ENCODE results near the gene SPATA6. TPM values are rescaled to one million over a fixed set of nuclear protein-coding genes. Genes with fewer than 3 reads are reported as not detected.

Gene SPATA6
- total RNA-seq, 2 donors from 2014 or later: 42.8 to 51.5 TPM

GRCh38 chr1:48254254-48254653, 217.8 kb downstream of the SPATA6 start:
- H3K27ac Mint-ChIP-seq: no peak overlapping the region
- Histone ChIP-seq H3K9ac (ENCODE audit: extremely low read depth, low read length, poor library complexity, severe bottlenecking) (no peak overlapping the region), H3K9me3 (ENCODE audit: control insufficient read depth, low read length) (no peaks in the 10 kb centered on the region), H3K27me3 (ENCODE audit: control insufficient read depth, insufficient read depth, low read length, poor library complexity, severe bottlenecking) (no peaks in the 10 kb centered on the region), H3K36me3 (ENCODE audit: control insufficient read depth, insufficient read depth, low read length) (no peaks in the 10 kb centered on the region), H3K4me3 (ENCODE audit: low read length) (no peak overlapping the region), H3K27ac (ENCODE audit: low read depth, low read length) (no peak overlapping the region), H3K4me1 (ENCODE audit: control insufficient read depth, insufficient read depth, low read length) (no peaks in the 10 kb centered on the region)
- WGBS, 2 experiments (ENCODE audit: insufficient coverage in 1 of 2, insufficient read length in 1 of 2): 71 to 93% methylated on average over 1 of the region's 1 CpG
- TF ChIP-seq CTCF (conservative IDR thresholded peaks at IDR 0.05): no peak
- no peaks in the 10 kb centered on the region for H3K9me3 Mint-ChIP-seq
- H3K4me1 Mint-ChIP-seq: peaks cover 10% of the 10 kb centered on the region
- H3K4me3 Mint-ChIP-seq: no peak overlapping the region
- no peaks in the 10 kb centered on the region for H3K27me3 Mint-ChIP-seq (ENCODE audit: insufficient read depth)
- no peak for DNase-seq
- H3K36me3 Mint-ChIP-seq (ENCODE audit: low read depth): peaks cover 1% of the 10 kb centered on the region

GRCh38 chr1:48251821-48252220, 220.2 kb downstream of the SPATA6 start:
- no peak overlapping the region for H3K27ac Mint-ChIP-seq
- H3K4me3 Mint-ChIP-seq: no peak overlapping the region
- no peaks in the 10 kb centered on the region for H3K27me3 Mint-ChIP-seq (ENCODE audit: insufficient read depth)
- 97 to 100% methylated on average over 2 to 3 of the region's 3 CpGs for WGBS, 2 experiments (ENCODE audit: insufficient coverage in 1 of 2, insufficient read length in 1 of 2)
- H3K9me3 Mint-ChIP-seq: no peaks in the 10 kb centered on the region
- TF ChIP-seq CTCF (conservative IDR thresholded peaks at IDR 0.05): no peak
- Histone ChIP-seq H3K4me3 (ENCODE audit: low read length) (no peak overlapping the region), H3K27ac (ENCODE audit: low read depth, low read length) (no peak overlapping the region), H3K4me1 (ENCODE audit: control insufficient read depth, insufficient read depth, low read length) (peaks cover 11% of the 10 kb centered on the region), H3K27me3 (ENCODE audit: control insufficient read depth, insufficient read depth, low read length, poor library complexity, severe bottlenecking) (no peaks in the 10 kb centered on the region), H3K36me3 (ENCODE audit: control insufficient read depth, insufficient read depth, low read length) (no peaks in the 10 kb centered on the region), H3K9ac (ENCODE audit: extremely low read depth, low read length, poor library complexity, severe bottlenecking) (no peak overlapping the region), H3K9me3 (ENCODE audit: control insufficient read depth, low read length) (no peaks in the 10 kb centered on the region)
- H3K36me3 Mint-ChIP-seq (ENCODE audit: low read depth): peaks cover 25% of the 10 kb centered on the region
- H3K4me1 Mint-ChIP-seq: peaks cover 31% of the 10 kb centered on the region
- DNase-seq: no peak

- no peaks in the 10 kb centered on the region for H3K27me3 Mint-ChIP-seq (ENCODE audit: insufficient read depth)
- no peak for TF ChIP-seq CTCF (conservative IDR thresholded peaks at IDR 0.05)
- no peaks in the 10 kb centered on the region for H3K9me3 ChIP-seq (ENCODE audit: control insufficient read depth, low read length)
- no peak overlapping the region for H3K27ac Mint-ChIP-seq
- DNase-seq: no peak
- H3K27me3 ChIP-seq (ENCODE audit: control insufficient read depth, insufficient read depth, low read length, poor library complexity, severe bottlenecking): no peaks in the 10 kb centered on the region
- no peak overlapping the region for H3K27ac ChIP-seq (ENCODE audit: low read depth, low read length)
- H3K4me1 Mint-ChIP-seq: peaks cover 31% of the 10 kb centered on the region
- peaks cover 11% of the 10 kb centered on the region for H3K4me1 ChIP-seq (ENCODE audit: control insufficient read depth, insufficient read depth, low read length)
- 91 to 94% methylated on average over 2 of the region's 2 CpGs for WGBS, 2 experiments (ENCODE audit: insufficient coverage in 1 of 2, insufficient read length in 1 of 2)
- no peaks in the 10 kb centered on the region for H3K9me3 Mint-ChIP-seq
- H3K36me3 Mint-ChIP-seq (ENCODE audit: low read depth): peaks cover 26% of the 10 kb centered on the region
- H3K9ac ChIP-seq (ENCODE audit: extremely low read depth, low read length, poor library complexity, severe bottlenecking): no peak overlapping the region
- H3K36me3 ChIP-seq (ENCODE audit: control insufficient read depth, insufficient read depth, low read length): no peaks in the 10 kb centered on the region
- H3K4me3 ChIP-seq (ENCODE audit: low read length): no peak overlapping the region
- no peak overlapping the region for H3K4me3 Mint-ChIP-seq
Observed at GRCh38 chr1:48251323-48251722, 220.7 kb downstream of the SPATA6 start.

Measured in endodermal cell (in vitro differentiated cells).